HG02973 (cell line): ENCODE results near the gene MRNIP.
"Not testable (repeated sequence)": the region's sequence is repeated elsewhere in the genome, so short reads cannot be mapped to it uniquely, and the experiment has no call there.

ENCODE experiments used
- ATAC-seq: cut with Tn5 transposase; IDR thresholded peaks from one replicate; pipeline ENCODE4 v1.9.1; 2021; ENCODE audit warnings: moderate library complexity; ENCODE audit not compliant: unreplicated experiment

MRNIP gene

DNA sequence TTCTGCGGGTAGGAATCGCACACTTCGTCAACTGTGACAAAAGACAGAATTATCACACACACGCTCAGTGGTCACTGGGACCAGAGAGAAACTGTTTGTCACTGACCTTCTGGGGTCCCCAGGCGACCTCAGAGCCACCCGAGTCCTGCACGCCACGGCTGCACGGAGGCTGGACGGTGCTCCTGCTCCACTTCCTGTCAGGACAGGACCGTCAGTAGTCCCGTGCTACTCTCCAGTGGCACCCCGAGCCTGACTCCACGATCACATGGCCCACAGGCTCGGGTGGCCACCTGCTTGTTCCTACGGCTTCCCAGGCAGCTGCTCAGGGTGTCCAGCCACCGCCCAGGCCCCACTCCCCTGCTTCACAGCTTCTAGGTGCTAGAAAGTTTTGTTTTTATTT lies 17.9 kb downstream of the MRNIP start:
- no peak for ATAC-seq

- no peak for ATAC-seq
Measured at GRCh38 chr5:179840321-179840720, 18.3 kb downstream of the MRNIP start.

DNA sequence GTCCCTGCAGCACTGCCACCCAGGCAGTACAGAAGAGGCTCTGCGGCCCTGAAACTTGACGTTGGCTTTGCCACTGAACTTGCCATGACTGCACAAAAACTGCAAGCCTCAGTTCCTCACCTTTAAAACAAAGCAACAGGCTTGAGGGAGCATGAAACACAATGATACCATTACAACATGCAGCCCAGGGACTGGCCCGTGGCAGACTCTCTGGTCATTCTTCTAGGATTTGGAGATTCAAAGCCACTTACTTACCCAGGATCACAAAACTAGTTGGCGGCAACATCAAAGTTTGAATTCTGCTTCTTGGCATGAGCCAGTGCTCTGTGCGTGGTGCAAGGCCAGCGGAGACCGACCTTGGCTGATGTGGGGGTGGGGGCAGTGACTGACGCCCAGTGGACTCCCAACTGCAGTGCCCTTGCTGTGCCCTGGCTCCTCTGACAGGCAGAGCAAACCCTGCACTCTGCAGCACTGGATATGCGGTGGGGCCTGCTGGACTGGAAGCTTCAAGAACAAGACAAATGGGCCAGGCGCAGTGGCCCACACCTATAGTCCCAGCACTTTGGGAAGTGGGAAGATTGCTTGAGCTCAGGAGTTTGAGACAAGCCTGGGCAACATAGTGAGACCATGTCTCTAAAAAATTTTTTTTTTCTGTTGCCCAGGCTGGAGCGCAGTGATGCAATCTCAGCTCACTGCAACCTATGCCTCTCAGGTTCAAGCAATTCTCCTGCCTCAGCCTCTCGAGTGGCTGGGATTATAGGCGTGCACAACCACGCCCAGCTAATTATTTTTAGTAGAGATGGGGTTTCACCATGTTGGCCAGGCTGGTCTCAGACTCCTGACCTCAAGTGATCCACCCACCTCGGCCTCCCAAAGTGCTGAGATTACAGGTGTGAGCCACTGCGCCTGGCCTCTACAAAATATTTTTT lies 19.0 kb downstream of the MRNIP start:
- no peak for ATAC-seq

DNA sequence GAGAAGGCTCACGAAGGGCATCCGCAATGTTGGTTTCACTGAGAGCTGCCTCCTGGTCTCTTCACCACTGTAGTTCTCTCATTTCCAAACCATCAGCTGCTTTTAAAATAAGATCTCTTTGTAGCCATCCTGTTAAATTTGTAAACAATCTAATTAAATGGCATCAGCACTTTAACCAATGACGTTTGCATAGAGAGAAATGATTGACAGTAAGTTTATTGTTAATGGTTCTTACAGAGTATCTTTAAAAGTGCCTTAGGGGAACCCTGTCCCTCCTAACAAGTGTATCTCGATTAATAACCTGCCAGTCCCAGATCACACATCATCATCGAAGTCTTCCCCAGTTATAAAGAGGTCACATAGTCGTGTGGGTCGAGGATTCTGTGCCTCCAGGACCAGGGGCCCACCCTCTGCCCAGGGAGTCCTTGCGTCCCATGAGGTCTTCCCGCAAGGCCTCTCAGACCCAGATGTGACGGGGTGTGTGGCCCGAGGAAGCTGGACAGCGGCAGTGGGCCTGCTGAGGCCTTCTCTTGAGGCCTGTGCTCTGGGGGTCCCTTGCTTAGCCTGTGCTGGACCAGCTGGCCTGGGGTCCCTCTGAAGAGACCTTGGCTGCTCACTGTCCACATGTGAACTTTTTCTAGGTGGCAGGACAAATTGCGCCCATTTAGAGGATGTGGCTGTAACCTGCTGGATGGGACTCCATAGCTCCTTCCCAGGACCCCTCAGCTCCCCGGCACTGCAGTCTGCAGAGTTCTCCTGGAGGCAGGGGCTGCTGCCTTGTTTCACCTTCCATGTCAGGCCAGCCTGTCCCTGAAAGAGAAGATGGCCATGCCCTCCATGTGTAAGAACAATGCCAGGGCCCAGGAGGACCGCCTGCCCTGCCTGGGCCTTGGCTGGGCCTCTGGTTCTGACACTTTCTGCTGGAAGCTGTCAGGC lies 21.3 kb downstream of the MRNIP start:
- ATAC-seq: no peak

DNA sequence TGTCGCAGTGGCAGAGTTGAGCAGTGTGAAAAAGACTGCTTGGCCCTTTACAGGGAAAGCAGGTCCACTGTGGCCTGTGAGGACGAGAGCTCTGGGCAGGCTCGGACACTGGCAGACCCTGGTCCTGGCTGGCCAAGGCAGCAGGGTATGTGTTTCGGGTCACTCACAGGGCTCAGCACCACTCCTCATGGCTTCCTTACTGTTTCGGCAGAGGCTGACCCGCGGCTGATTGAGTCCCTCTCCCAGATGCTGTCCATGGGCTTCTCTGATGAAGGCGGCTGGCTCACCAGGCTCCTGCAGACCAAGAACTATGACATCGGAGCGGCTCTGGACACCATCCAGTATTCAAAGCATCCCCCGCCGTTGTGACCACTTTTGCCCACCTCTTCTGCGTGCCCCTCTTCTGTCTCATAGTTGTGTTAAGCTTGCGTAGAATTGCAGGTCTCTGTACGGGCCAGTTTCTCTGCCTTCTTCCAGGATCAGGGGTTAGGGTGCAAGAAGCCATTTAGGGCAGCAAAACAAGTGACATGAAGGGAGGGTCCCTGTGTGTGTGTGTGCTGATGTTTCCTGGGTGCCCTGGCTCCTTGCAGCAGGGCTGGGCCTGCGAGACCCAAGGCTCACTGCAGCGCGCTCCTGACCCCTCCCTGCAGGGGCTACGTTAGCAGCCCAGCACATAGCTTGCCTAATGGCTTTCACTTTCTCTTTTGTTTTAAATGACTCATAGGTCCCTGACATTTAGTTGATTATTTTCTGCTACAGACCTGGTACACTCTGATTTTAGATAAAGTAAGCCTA lies 22.2 kb downstream of the MRNIP start:
- ATAC-seq: no peak

DNA sequence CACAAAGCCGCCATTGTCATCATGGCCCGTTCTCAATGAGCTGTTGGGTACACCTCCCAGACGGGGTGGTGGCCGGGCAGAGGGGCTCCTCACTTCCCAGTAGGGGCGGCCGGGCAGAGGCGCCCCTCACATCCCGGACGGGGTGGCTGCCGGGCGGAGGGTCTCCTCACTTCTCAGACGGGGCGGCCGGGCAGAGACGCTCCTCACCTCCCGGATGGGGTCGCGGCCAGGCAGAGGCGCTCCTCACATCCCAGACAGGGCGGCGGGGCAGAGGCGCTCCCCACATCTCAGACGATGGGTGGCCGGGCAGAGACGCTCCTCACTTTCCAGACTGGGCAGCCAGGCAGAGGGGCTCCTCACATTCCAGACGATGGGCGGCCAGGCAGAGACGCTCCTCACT lies 23.7 kb downstream of the MRNIP start:
- ATAC-seq: not testable (repeated sequence)

- no peak for ATAC-seq
Measured at GRCh38 chr5:179834120-179834519, 24.5 kb downstream of the MRNIP start.

- no peak for ATAC-seq
Measured at GRCh38 chr5:179833709-179834070, 24.9 kb downstream of the MRNIP start.

DNA sequence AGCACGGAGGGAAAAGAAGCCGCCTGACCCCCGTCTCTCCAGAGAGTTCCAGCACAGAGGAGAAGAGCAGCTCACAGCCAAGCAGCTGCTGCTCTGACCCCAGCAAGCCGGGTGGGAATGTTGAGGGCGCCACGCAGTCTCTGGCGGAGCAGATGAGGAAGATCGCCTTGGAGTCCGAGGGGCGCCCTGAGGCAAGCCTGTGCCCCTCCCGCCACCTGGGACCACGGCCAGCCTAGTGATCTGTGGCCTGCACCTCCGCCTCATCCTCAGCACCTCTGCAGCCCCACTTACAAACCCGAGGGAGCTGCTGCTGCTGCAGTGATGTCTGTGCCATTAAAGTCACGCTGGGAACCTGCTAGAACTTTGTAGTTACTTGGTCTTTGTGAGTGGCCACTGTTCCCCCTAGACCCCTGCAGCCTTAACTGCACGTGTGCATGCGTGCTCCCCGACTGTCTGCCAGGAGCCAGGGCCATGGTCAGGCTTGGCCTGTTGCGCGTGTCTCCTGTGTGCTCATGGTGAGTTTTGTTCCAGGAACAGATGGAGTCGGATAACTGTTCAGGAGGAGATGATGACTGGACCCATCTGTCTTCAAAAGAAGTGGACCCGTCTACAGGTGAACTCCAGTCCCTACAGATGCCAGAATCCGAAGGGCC lies 25.4 kb downstream of the MRNIP start:
- no peak for ATAC-seq

GRCh38 chr5:179832039-179832745 lies 26.4 kb downstream of the MRNIP start:
- ATAC-seq: no peak

GRCh38 chr5:179830818-179831468 lies 27.7 kb downstream of the MRNIP start:
- ATAC-seq: no peak

GRCh38 chr5:179829732-179830435 lies 28.7 kb downstream of the MRNIP start:
- no peak for ATAC-seq

- ATAC-seq: no peak
Measured at GRCh38 chr5:179828756-179829421, 29.7 kb downstream of the MRNIP start.

DNA sequence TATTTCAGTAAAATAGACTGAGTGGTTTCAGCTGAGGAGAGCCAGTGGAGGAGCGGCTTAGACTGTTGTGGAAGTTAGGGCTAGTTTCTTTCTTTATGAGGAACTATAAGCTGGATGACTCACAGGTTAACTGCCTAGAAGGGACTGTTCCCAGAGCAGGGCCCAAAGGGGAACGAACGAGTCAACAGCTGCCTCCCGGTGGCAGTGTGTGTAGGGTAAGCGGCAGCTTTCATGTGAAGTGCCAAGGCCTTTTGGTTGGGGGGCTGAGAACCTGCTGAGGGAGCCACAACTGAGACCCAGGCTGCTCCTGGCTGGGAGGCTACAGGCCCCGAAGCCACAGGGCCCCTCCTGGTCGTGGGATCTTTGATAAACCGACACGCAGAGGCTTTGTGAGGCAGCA lies 30.9 kb downstream of the MRNIP start:
- no peak for ATAC-seq

DNA sequence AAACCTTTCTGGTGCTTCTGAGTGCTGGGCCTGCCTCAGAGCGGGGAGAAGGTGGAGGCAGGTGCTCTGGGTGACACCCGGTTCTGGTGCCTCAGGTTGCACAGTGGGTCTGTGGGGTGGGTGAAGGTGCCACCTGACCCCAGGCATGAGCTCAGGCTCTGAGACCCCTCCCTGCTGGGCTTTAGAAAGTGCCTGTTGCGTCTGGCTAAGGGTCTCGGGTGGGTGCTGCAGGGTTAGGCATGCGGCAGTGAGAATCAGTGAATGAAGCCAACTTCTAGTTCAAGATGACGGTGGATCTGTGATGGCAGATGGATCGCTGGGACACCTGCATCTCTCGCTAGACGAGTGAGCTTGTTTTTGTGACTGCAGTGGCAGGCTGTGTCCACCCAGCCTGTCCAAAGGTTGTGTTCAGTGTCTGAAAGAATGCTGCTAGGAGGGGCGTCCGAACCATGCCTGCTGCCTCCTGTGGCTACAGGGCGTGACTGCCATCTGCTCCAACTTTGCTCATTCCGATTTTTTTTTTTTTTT lies 32.9 kb downstream of the MRNIP start:
- no peak for ATAC-seq

DNA sequence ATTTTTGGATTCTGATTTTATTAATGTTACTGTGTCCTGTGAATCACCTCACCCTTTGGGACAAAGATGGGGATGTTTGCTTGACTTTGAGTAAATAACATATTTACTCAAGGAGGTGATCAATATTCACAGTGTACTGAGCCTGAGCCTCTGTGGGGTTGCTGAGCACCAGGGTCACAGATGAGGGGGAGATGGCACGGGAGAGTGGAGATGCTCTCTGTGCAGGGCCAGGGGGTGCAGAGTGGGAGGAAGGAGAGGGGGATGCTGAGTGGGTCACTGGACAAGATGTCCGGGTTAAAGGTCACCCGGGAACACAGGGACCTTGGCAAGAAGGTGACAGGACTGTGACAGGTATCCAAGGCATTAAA lies 33.9 kb downstream of the MRNIP start:
- no peak for ATAC-seq

DNA sequence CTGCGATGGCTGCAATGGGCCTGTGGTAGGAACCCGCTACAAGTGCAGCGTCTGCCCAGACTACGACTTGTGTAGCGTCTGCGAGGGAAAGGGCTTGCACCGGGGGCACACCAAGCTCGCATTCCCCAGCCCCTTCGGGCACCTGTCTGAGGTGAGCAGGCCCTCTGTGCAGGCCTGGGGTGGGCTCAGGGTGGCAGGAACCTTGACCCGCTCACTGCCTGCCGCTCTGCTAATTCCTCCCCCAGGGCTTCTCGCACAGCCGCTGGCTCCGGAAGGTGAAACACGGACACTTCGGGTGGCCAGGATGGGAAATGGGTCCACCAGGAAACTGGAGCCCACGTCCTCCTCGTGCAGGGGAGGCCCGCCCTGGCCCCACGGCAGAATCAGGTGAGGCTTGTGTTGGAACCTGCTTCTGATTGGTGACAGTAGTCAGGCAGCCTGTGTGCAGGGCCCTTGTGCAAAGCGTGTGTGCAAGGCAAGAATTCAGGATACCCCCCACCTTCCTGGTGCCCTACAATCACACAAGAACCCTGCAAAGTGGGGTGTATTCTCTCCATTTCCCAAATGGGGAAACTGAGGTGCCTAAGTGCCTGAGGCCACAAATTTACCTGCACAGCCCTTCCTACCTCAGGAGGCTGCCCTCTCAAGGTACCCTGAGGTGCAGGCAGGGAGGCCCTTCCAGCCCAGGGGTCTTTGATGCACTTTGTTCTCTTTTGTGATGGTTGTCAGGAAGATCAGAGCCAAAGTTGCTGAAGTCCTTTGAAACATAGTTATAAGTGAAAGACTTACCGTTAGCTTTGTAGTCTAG lies 34.5 kb downstream of the MRNIP start:
- no peak for ATAC-seq
